CD4-positive, alpha-beta T cell treated with Interferon gamma for 1 hour (primary cell): ENCODE data around the gene TMEM209.
"Not testable (repeated sequence)": the region's sequence is repeated elsewhere in the genome, so short reads cannot be mapped to it uniquely, and the experiment has no call there.

ENCODE experiments used
- DNase-seq: peaks from one replicate; pipeline ENCODE4 v3.0.0-alpha.2; 2020

TMEM209 gene

DNA sequence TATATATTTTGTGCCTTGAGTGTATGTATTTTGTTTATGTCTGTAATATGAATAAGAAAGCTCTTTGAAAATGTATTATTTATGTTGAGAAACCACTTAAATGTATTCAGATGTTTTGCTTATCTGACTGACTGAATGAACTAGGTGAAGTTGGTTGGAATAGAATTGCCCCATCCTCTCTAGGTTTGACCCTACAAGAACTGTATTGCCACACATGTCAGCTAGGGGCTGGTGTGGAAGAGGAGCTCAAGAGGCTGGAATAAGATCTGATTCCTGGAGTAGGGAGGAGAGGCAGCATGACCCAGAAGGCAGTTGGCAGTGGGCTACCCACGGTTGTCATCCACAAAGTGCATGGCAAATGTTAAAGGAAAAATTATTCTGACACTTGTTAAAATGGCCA, 11.5 kb upstream of the TMEM209 start:
- DNase-seq: no peak

DNA sequence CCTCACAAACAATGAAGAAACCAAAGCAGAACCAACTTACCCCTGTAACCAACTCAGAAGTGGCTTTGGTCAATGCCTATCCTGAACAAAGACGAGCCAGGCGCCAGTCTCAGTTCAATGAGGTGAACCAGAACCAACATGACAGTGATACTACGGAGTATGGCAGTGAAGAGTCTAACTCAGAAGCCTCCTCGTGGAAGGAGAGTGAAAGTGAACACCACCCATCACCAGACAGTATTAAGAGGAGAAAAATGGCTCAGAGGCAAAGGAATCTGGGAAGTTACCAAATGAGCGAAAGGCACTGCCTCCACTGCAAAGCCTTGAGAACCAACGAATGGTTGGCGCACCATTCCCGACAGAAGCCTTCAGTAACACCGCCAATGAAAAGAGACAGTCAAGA, 10.8 kb upstream of the TMEM209 start:
- DNase-seq: no peak

DNA sequence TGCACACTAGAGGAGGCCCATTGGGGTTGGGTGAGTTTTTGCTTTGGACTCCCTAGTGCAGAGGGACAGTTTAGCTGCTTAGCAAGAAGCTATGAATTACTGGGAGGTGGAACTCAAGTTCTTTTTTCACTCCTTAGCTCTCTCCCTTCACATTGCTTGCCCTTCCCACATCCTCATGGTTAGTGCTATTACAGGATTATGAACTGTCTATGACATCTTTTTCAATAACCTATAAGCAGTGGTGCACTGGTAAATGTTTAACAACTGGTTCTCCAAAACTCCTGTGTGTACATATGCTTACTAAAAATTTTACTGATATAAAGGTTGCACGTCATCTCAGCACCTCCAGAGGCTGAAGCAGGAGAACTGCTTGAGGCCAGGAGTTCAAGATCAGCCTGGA, 8.6 kb upstream of the TMEM209 start:
- no peak for DNase-seq

DNA sequence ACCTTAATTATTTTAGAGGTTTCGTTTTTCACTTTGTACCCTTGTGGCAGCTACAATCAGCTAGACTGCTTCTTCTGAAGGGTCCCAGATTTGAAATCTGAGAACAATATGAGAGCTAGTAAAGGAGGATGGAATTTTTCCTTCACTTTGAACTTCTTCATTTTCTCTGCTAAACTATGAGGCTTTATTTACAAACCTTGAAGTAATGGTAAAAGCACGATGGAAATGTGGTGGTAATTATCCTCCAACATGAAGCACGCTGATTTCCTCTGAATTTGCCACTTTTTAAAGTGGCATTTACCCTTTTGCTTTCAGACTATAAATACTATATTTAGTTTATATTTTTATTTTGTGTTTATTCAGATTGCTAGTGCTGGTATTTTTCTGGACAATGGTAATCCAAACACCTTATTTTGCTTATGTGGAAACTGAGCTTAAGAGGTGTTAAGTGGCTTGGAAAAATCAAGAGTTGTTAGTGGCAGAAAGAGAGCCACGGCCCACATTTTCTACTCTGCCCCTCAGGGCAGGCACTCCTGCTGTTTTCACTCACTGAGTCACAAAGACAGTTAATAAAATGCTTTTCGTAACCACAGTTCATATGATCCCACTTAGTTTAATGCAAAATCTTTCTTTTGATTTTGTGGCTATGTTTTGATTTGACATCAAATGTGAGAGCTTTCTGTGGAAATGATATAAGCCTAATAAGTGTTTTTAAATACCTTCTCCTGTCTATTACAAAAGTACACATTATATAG, 5.2 kb upstream of the TMEM209 start:
- DNase-seq: no peak

DNA sequence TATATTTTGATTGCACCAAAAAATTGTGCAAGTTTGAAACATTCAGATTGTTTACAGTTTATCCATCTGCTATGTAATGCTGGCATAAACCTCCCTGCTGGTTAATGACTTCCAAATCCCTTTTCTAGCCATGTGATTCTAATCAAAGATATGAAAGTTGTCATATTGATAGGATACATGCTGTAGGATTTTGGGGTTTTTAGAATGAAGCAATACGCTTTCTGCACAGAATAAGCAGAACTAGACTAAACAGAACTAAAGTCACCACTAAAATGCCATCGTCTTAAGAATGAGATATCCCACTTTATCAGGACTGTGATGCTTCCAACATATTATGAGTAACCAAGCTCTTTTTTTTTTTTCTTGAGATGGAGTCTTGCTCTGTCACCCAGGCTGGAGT, 3.3 kb upstream of the TMEM209 start:
- DNase-seq: no peak

DNA sequence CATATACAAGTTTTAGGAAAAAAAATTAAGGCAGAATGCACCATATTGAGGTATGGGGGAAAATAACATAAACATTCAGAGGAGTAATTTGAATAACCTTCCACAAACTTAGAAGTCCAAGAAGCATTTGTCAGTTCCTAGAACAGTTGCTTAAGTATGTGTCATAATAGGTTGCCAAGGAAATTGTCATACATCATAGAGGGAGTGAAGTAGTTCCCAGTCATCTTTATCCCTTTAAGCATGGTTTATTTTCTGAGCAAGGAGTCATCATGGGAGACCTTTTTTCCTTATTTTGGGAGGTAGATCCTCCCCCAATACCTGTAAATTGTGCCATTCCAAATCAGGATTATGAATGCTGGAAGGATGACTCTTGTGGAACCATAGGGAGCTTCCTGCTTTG, 2.4 kb upstream of the TMEM209 start, which contains the start of gene SSMEM1:
Gene SSMEM1 (plus strand): TSS at position 219 of the 400 bp plus-strand sequence. CDS start 51 bp downstream, at position 270.
- DNase-seq: no peak

DNA sequence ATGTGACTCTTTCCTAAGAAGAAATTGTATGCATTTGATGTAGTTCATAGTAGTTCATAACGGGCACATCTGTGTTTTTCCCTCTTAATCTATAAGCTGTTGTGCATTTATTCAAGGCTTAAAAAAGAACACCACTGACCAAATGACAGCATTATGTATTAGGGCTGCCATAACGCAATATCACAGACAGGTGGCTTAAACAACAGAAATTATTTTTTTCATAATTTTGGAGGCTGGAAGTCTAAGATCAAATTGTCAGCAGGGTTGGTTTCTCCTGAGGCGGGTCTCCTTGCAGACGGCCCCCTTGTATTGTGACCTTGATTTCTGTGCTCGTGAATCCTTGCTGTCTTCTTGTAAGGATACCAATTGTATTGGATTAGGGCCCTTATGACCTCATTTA, 1.8 kb upstream of the TMEM209 start:
- DNase-seq: no peak

DNA sequence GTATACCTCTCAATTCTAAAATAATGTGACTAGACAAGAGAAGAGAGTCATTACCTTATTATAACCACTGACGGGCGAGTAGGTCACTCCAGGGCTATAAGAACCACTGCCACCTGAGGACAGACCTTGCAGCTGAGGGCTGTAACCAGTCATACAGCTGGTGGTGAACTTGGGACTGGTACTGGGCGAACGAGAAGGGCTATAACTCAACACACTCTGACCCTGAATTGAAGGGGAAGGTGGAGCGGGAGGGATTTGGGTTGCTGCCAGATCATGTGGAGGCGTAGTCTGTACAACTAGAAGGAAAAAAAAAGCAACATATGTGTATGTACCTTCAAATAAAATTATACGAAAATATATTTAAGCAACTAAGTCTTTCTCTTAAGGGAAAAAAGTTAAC, 3.4 kb downstream of the TMEM209 start:
- DNase-seq: no peak

DNA sequence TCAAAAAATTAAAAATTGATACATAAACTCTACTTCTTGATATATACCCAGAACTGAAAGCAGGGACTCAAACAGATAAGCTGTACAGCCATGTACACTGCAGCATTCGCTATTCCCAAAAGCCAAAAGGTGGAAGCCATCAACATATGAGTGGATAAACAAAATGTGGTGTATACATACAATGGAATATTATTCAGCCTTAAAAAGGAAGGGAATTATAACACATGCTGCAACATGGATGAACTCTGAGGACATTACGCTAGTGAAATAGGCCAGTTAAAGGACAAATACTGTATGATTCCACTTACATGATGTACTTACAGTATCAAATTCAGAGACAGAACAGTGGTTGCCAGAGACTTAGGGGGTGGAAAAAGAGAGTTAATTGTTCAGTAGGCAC, 8.1 kb downstream of the TMEM209 start:
- DNase-seq: no peak

DNA sequence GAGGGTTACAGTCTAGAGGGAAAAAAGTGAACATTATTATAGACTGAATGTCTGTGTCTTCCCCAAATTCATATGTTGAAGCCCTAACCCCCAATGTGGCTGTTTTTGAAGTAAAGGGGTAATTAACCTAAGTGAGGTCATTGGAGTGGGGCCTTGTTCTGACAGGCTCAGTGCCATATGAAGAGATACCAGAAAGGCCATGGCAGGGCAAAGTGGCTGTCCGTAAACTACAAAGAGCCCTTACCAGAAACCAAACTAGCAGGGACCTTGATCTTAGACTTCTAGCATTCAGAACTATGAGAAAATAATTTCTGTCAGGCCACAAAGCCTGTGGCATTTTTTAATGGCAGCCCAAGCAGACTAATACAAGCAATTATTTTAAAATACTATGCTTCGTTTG, 8.7 kb downstream of the TMEM209 start:
- no peak for DNase-seq

DNA sequence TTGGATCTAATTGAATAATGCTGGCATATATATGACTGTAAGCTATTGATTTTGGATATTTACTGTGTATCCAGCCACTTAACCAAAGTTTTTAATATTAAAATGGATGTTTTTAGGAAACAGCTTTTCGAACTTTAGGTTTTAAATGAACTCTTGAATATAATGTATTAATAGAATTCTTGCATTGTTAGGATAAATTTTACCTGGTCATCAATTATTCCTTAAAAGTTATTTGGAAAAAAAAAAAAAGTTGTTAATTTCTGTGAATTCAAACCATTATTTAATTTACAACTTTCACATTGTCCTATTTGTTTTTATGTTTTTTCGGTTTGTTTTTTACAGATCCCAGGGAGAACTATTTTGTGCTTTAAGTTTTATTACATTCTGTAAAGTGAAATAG, 9.8 kb downstream of the TMEM209 start:
- no peak for DNase-seq

DNA sequence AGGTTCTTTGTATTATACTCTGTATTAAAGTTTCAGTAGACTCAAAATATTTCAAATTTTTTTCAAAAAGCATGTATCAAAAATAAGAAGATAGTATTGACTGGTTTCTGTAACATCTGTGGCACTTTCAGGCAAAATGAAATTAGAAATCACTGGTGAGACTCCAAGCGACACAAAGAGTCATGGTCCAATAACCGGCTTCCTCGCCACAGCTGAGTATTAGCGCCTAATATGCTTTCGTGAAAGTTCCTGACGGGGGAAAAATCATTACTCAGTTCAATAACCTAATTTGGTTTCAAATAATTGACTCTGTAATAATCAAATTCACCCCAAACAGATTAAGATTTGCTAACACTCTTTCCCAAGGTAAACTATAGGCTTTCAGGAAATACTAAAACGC, 13.4 kb downstream of the TMEM209 start:
- no peak for DNase-seq

DNA sequence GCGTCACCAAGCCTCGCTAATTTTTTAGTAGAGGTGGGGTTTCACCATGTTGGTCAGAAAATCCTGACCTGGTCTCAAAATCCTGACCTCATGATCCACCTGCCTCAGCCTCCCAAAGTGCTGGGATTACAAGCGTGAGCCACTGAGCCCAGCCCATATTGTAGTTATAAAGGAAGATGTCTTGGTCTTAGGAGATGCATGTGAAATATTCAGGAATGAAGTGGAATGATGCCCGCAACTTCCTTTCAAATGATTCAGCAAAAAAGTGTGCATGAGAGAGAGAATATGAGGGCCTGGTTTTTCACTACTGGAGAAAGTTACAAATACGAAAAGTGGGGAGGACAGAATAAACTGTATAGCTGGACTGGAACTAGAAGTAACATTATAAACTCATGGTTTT, 15.9 kb downstream of the TMEM209 start:
- no peak for DNase-seq

DNA sequence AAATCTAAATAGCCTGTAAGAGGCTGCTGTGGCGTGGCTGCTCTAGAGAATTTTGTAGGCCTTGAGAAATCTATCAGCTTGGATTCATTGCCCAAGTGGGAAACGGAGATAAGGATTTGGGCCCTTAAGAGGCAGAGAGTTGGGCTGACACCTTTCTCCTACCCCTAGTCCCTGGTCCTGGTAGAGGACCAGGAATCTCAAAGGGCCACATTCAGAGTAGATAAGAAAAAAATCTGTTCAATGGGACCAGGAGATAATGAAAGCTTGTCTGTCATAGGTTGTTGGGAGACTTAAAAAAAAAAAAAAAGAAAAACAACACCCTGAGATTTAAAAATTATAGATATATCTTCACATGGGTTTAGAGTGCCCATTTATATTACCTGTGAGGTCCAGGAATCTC, 17.8 kb downstream of the TMEM209 start:
- no peak for DNase-seq

DNA sequence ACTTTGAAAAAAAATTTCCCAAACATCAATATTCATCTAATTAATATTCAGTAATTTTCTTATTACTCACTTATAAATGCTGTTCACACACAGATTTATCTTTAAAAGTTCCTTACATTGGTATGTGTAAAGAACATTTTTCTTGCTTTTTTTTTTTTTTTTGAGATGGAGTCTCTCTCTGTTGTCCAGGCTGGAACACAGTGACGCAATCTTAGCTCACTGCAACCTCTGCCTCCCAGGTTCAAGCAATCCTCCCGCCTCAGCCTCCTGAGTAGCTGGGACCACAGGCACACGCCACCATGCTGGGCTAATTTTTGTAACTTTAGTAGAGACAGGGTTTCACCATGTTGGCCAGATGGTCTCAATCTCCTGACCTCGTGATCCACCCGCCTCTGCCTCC, 20.9 kb downstream of the TMEM209 start:
- DNase-seq: not testable (repeated sequence)

DNA sequence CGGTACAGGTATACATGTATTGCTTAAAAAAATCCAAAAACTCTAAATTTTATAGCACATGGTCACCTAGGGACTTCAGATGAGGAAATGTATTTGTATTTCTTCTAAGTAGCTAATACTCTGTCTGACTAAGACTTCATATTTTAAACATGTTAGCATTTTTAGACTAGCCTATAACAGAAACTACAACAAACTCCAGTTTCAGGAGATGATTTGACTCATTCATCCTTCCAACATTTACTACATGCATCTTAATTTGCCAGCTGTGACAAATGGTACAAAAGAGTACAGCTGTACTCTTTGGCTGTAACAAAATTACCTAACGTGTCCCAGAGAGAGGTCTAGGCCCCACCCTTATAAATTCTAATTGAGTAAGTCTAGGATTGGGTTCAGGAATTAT, 22.2 kb downstream of the TMEM209 start:
- DNase-seq: no peak

DNA sequence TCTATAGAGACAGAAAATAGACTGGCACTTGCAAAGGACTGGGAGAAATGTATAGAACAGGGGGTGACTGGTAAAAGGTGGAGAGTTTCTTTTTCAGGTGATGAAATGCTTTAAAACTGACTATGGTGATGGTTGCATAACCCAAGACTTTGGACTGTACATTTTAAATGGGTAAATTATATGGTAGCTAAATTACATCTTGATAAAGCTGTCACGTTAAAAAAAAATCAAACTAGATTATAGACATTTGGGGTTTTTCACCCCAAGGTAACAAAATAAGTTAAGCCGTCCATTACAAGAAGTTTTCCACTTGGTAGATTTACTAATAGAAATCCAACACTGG, 24.0 kb downstream of the TMEM209 start:
- DNase-seq: no peak

DNA sequence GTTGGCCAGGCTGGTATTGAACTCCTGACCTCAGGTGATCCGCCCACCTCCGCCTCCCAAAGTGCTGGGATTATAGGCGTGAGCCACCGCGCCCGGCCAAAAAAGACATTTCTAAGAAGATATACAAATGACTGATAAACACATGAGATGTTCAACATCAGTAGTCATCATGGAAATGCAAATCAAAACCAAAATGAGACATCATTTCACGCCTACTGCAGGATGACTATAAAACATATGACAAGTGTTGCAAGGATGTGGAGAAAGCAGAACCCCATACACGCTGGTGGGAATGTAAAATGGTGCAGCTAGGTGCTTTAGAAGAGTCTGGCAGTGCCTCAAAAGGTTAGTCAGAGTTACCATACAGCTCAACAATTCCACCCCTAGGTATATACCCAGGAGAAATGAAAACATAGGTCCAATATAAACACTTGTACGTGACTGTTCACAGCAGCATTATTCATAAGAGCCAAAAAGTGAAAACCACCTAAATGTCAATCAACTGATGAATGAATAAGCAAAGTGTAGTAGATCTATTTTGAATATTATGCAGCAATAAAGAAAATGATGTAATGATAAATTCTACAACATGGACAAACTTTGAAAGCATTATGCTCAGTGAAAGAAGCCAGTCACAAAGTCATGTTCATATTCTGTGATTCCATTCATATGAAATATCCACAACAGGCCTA, 24.5 kb downstream of the TMEM209 start:
- DNase-seq: no peak

DNA sequence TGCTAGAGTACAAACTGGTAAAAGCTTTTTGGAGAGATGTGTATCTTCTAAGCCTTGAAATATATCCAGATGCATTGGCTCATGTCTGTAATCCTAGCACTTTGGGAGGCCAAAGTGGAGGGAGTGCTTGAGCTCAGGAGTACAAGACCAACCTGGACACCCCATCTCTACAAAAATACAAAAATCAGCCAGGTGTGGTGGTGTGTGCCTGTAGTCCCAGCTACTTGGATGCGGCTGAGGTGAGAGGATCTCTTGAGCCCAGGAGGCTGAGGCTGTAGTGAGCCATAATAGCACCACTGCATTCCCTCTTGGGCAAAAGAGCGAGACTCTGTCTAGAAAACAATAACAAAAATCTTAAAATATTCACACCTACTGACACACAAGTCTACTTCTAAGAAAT, 25.6 kb downstream of the TMEM209 start:
- DNase-seq: no peak

DNA sequence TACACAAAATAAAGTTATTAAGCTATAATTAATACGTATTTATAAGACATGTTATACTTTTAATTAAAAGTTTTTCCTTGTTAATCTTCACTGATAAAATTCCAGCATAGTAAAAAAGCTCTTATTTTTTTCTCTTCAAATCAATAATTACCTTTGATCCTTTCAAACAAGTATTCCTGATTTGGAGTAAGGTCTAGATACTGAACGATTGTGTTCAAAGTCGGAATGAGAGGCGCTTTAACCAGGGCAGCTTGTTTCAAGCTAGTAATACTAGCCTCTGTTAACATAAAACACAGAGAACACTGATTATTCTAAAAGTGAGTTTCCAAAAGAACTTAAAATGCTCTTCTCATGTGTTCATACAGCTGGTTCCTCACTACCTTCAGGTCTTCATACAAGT, 27.0 kb downstream of the TMEM209 start:
- no peak for DNase-seq

DNA sequence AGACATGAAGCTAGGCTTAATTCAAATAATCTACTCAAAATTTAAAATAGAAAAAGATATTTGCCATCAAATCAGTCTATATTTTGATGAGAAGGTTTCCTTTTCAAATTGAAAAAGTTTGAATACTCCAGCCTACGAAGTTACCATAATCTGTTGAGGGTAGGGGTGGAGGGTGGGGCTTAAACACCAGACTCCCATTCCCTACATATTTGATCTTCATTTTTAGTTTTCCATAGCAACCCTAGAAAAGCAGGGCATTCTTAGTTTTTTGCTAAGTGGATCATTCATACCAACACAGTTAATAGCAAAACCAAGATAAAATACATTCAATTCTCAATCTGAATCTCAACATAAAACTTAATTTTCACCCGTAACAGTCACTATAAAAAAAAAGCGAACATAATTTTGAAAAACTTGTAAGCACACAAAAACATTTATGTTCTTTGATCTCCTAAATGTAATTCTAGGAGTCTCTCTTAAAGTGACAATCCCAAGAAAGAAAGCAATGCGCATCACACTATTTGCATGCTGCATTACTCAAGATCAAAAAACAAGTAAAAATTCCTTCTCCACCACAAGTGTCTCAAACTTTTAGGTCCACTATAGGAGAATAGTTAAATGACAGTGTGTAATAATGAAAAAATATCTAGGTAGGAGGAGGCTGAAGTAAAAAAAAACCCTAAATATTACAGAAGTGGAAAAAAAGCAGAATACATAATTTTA, 30.8 kb downstream of the TMEM209 start:
- no peak for DNase-seq

DNA sequence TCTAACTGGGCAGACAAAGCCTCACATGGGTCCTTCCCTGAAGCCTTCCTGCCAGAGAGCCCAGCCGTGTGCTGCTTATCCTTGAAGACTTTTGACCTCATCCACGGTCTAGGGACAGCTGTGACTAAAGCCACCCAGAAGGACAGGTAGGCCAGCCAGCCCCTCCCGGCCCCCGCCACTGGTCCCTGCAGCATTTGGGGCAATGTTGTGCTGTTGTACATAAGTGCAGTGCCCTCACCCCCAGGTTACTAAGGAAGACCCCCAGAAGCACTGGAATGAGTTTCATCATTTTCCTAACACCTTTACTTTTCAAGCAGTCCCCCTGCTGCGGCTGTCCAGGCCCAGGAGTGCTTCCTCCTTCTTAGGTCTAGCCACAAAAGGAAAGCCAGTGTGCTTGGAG, 43.0 kb downstream of the TMEM209 start:
- no peak for DNase-seq

DNA sequence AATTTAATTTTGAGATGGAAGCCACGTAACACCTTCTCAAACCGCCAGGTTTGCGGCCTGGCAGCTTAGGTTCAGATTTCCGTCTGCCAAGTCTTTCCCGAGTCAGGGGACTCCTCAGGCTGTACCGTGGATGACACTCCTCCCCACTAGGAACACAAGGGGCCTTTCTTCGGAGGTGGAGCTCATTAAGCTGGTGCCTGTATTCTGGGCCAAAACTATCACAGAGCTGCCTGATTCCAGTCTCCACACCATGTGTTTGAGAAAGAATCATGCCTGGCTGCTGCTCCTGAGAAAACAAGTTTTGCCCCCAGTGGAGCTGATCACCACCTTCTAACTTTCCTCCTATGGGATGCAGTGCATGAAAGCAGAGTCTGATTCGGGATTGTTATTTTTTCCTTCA, 44.8 kb downstream of the TMEM209 start:
- DNase-seq: no peak

DNA sequence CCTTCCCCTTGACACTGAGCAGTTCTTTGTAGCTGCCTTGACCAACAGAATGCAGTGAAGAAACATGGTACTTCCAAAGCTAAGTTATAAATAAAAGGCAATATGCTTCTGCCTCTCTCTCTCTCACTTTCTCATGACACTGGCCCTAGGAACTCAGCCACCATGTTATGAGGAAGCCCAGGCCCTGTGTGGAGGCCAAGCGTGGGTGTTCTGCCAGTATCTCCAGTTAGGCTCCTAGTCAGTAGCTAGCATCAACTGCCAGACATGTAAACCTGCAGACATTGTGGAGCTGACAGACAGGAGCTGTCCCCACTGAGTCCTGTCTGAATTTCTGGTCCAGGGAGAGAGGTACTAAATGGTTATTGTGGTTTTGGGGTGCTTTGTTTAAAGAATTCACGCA, 45.2 kb downstream of the TMEM209 start:
- no peak for DNase-seq
